Measurements from ENCODE around the gene USF3.

USF3 gene

GRCh38 chr3:113695786-113696645, at the start of gene USF3:
USF3 (minus strand) TSS chr3:113696642; CDS start chr3:113674878, 21,764 bp downstream.
- TF ChIP-seq, protein P1, sequence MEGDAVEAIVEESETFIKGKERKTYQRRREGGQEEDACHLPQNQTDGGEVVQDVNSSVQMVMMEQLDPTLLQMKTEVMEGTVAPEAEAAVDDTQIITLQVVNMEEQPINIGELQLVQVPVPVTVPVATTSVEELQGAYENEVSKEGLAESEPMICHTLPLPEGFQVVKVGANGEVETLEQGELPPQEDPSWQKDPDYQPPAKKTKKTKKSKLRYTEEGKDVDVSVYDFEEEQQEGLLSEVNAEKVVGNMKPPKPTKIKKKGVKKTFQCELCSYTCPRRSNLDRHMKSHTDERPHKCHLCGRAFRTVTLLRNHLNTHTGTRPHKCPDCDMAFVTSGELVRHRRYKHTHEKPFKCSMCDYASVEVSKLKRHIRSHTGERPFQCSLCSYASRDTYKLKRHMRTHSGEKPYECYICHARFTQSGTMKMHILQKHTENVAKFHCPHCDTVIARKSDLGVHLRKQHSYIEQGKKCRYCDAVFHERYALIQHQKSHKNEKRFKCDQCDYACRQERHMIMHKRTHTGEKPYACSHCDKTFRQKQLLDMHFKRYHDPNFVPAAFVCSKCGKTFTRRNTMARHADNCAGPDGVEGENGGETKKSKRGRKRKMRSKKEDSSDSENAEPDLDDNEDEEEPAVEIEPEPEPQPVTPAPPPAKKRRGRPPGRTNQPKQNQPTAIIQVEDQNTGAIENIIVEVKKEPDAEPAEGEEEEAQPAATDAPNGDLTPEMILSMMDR (IDR thresholded peaks at IDR 0.05; ENCODE audit: low read length, missing control alignments), result no peak
- DNase-seq (ENCODE audit: low read depth), result peak; percentile 56
- peak within 1 kb of the TSS; percentile 72 for H3K4me3 ChIP-seq (replicated peaks; ENCODE audit: low read depth, low read length)

DNA sequence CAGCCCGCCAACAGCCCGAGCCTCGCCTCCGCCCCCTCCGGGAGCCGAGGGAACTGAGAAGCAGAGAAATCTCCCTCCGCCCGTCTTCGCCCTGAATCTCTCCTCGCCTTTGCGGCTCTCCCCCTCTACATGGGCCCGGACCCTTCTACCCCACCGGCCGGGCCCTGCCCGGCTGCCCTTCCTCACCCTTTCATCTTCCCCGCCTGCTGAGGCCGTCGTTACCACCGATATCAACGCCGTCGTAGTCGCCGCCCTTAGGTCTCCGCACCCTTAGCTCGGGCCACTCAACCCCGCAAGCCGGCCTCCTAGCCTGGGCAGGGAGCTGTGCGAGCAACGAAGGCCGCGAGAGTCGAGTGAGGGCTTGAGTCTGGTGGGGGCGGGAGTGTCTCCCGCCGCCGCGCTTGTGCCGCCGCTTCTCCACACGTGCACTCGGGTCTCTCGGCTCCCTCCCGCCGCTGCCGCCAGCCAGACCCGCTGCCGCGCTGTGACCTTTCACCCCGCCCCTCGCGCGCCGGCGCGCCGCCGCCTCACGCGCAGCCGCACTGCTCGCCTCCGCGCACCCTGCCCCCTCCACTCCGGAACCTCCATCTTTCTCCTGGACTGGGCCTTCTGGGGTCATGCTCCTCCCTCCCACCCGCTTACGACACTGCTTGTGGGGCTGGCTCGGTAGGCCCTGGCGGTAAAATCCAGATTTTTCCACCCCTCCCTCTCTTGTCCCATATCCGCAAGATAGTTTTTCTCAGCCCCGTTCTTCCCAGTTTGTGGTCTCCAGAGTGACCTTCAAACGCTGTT, 49.5 kb upstream of the USF3 start, which contains the start of gene NAA50:
TSS of gene NAA50 (minus strand) at position 494 of the 792 bp plus-strand sequence. CDS start at position 194, 300 bp downstream.
- peak within 1 kb of the TSS; percentile 97 for H3K4me3 ChIP-seq (replicated peaks; ENCODE audit: low read depth, low read length)

DNA sequence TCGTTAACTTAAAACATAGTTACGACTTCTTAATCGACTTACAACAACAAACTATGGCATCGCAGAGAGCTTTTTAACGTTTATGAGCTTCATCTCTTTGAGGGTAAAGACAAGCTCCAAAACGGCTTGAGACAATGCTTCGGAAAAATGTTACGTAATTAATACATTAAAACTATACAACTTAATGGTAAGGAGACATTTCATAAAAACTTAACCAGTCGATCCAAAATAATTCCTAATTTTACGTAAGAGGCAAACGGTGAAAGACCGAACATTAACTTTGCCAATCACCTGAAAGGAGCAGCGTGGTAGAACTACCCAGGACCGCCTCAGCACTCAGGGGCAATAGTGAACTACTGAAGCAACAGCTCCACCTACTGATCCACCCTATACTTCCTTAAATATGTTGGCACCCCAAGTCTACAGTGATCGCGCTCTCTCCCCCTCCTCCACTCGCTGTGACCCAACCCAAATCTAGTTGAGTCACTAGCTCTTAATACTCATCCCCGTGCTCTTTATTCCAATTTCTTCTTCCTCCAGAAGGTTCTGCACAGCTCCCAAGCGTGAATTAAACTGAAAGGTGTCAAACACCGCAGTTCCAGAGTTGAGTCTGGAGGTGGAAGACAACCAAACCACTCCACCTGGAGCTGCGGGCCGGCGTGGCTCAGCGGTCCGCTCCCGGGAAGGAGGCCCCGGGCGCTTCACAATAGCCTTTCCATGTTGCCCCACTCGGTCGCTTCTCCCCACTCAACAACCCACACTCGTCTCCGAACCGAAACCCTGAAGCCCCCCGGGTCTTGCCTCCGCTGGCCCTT, 48.7 kb upstream of the USF3 start:
- peak overlapping the region; percentile 97 for H3K4me3 ChIP-seq (replicated peaks; ENCODE audit: low read depth, low read length)
- TF ChIP-seq, protein P1 (IDR thresholded peaks at IDR 0.05; ENCODE audit: low read length, missing control alignments), result peak; percentile 71
- DNase-seq (ENCODE audit: low read depth), result peak; percentile 91

More for the DNA sequence above, 49.5 kb upstream of the USF3 start, which contains the start of gene NAA50:
- DNase-seq (ENCODE audit: low read depth), result peak; percentile 97
- TF ChIP-seq, protein P1 (IDR thresholded peaks at IDR 0.05; ENCODE audit: low read length, missing control alignments), result peak; percentile 39

DNA sequence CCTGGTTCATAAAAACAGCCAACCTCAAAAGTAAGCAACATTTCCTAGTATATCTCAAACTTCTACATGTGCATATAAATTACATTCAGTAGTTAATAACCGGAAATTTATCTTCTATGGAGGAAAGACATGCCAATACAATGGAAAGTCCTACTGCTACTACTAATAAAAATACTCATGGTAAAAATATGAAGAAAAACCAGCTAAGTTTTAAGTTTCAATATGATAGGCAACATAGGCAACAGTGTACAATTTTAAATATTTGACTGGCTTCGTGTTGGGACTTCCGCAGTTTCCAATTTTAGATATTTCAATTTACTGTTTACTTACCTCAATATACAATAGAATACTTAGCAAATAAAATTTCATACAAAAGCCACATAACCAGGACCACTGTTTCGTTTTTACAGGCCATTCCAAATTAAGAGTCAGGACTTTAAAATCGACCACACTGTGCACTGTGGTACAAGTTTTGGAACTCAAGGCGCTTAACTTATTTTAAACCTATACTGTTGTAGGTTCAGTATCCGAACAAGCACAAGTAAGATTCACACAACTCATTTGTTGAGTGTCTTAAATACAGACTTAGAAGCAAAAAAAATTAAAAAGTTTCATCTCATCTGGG, 46.7 kb upstream of the USF3 start:
- no peak for DNase-seq (ENCODE audit: low read depth)
- TF ChIP-seq, protein P1 (IDR thresholded peaks at IDR 0.05; ENCODE audit: low read length, missing control alignments), result no peak
- no peak overlapping the region for H3K4me3 ChIP-seq (replicated peaks; ENCODE audit: low read depth, low read length)

- no peak overlapping the region for H3K4me3 ChIP-seq (replicated peaks; ENCODE audit: low read depth, low read length)
- DNase-seq (ENCODE audit: low read depth), result peak; percentile 23
- TF ChIP-seq, protein P1 (IDR thresholded peaks at IDR 0.05; ENCODE audit: low read length, missing control alignments), result no peak
Measured at GRCh38 chr3:113741620-113742019, 45.2 kb upstream of the USF3 start.

- no peak for DNase-seq (ENCODE audit: low read depth)
- TF ChIP-seq, protein P1 (IDR thresholded peaks at IDR 0.05; ENCODE audit: low read length, missing control alignments), result no peak
- H3K4me3 ChIP-seq (replicated peaks; ENCODE audit: low read depth, low read length), result no peak overlapping the region
Measured at GRCh38 chr3:113741086-113741485, 44.6 kb upstream of the USF3 start.

Data from fibroblast of pulmonary artery (primary cell).